ENCODE results near the gene ANTXR1. TPM values are rescaled to one million over a fixed set of nuclear protein-coding genes. Genes with fewer than 3 reads are reported as not detected.

ANTXR1 gene
- total RNA-seq, 4 donors from 2014 or later: 52.8 to 116 (median 98.9) TPM

DNA sequence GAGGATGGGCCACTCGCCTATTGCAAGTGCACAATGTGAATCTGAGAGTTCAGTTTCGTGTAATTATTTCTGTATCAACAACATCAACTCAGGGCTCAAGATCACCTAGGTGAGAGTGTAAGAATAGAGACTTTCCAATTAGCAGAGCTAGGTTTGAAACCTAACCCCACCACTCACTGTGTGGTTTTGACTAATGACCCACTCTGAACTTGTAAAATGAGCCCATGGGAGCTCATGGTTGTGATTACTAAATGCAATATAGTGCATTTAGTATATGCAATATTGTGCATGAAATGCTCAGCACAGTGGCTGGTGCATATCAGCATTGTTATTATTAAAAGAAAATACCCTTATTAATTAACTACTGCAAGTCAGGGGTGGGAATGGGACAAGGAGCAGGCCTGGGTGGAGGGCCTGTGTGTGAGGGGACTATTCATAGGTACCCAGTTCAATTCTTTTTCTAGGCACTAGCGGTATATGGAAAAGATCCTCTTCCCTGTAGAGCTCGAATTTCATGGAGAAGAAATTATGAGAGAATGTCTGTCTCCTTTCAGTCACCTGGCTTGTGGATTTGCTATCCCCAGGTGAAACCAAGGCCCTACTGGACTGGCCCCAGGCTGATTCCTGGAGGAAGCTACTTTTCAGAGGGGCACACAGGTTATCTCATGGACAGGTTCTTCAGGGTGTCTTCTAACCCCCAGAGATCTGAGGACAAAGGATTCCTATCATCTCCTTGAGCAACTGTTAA, 204.5 kb downstream of the ANTXR1 start:
- H3K27ac ChIP-seq: no peak overlapping the region
- WGBS, 2 donors (ENCODE audit: low coverage in 1 of 2): 74 to 100% methylated on average over 2 to 4 of the region's 4 CpGs
- no peak for ATAC-seq

DNA sequence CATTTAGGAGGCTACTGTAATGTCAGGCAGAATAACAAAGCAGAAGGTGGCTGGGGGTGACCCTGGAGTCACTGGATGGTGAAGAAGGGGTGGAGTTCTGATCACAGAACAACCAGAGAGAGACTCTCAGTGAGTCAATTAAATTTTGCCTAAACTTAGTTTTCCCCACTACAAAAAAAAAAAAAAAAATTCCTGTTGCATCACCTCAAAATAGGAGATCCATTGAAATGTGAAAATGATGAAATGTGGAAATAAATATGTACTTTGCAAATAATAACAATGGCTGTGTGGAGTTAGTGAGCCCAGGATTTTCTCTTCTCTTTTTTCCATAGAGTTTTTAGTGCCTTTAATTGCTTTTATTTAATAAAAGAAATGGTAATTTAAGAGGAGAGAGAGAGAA, 208.5 kb downstream of the ANTXR1 start:
- no peaks in the 10 kb centered on the region for H3K27me3 ChIP-seq
- H3K9me3 ChIP-seq: no peaks in the 10 kb centered on the region
- peaks cover 0 to 47% (median 15%) of the 10 kb centered on the region in 3 donors for H3K4me1 ChIP-seq
- no peak overlapping the region for H3K4me3 ChIP-seq
- H3K36me3 ChIP-seq: peaks cover 0 to 4% of the 10 kb centered on the region in 2 donors
- peak; percentile 29 for ATAC-seq
- TF ChIP-seq POLR2A (IDR thresholded peaks at IDR 0.05) (no peak), POLR2AphosphoS5 (IDR thresholded peaks at IDR 0.05) (no peak), EP300 (IDR thresholded peaks at IDR 0.05) (no peak)
- TF ChIP-seq, protein P1, sequence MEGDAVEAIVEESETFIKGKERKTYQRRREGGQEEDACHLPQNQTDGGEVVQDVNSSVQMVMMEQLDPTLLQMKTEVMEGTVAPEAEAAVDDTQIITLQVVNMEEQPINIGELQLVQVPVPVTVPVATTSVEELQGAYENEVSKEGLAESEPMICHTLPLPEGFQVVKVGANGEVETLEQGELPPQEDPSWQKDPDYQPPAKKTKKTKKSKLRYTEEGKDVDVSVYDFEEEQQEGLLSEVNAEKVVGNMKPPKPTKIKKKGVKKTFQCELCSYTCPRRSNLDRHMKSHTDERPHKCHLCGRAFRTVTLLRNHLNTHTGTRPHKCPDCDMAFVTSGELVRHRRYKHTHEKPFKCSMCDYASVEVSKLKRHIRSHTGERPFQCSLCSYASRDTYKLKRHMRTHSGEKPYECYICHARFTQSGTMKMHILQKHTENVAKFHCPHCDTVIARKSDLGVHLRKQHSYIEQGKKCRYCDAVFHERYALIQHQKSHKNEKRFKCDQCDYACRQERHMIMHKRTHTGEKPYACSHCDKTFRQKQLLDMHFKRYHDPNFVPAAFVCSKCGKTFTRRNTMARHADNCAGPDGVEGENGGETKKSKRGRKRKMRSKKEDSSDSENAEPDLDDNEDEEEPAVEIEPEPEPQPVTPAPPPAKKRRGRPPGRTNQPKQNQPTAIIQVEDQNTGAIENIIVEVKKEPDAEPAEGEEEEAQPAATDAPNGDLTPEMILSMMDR (IDR thresholded peaks at IDR 0.05): no peak
- peak overlapping the region in 3 of 4 donors; percentile 4 to 50 (median 50) for H3K27ac ChIP-seq

More for the DNA sequence above, 204.5 kb downstream of the ANTXR1 start:
- Histone ChIP-seq H3K9me3 (no peaks in the 10 kb centered on the region), H3K4me1 (peaks cover 0 to 65% (median 24%) of the 10 kb centered on the region in 3 donors), H3K36me3 (peaks cover 0 to 3% of the 10 kb centered on the region in 2 donors), H3K27me3 (no peaks in the 10 kb centered on the region), H3K4me3 (no peak overlapping the region)
- TF ChIP-seq POLR2AphosphoS5 (IDR thresholded peaks at IDR 0.05): no peak
- TF ChIP-seq, protein P1 (IDR thresholded peaks at IDR 0.05): no peak
- no peak for TF ChIP-seq EP300 (IDR thresholded peaks at IDR 0.05)
- TF ChIP-seq POLR2A (IDR thresholded peaks at IDR 0.05): no peak

DNA sequence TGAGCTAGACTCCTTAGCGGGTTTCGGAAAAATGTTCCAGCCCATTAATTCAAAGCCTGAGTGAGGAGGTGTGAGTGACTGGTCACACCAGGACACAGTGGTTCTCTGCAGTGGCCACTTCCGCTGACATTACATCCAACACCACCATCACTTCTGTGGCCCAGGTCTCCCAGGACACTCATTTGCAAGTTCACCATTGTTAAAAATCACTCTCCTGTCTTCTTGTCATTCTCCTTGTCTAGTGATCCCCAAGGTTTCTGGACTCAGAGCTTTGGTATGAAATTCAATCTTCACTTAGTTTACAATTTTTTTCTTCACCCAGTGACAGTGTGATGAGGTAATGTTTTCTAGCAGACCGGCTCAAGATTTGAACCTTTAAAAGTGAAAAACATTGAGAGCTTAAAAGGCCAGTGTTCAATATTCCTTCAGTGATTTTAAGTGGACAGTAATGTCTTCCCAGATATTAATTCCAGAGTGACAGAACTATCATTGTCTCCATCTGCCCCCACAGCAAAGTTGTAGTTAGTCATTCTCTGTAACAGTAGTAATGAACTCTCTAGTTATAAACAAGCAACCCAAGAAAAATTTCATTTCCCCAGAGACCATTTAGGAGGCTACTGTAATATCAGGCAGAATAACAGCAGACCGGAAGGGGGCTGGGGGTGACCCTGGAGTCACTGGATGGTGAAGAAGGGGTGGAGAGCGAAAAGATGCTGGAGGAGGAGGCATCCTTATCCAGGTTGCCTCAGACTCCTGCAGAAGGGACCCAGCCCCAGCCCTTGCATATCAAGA, 209.2 kb downstream of the ANTXR1 start:
- Histone ChIP-seq H3K9me3 (no peaks in the 10 kb centered on the region), H3K4me1 (peaks cover 0 to 41% (median 15%) of the 10 kb centered on the region in 3 donors), H3K36me3 (peaks cover 0 to 4% of the 10 kb centered on the region in 2 donors), H3K4me3 (no peak overlapping the region), H3K27ac (peak overlapping the region in 3 of 4 donors; percentile 4 to 50 (median 50)), H3K27me3 (no peaks in the 10 kb centered on the region)
- ATAC-seq: no peak
- no peak for TF ChIP-seq POLR2A (IDR thresholded peaks at IDR 0.05)
- TF ChIP-seq, protein P1 (IDR thresholded peaks at IDR 0.05): no peak
- TF ChIP-seq POLR2AphosphoS5 (IDR thresholded peaks at IDR 0.05): no peak
- no peak for TF ChIP-seq EP300 (IDR thresholded peaks at IDR 0.05)
- 62 to 67% methylated on average over 5 to 6 of the region's 6 CpGs for WGBS, 2 donors (ENCODE audit: low coverage in 1 of 2)

DNA sequence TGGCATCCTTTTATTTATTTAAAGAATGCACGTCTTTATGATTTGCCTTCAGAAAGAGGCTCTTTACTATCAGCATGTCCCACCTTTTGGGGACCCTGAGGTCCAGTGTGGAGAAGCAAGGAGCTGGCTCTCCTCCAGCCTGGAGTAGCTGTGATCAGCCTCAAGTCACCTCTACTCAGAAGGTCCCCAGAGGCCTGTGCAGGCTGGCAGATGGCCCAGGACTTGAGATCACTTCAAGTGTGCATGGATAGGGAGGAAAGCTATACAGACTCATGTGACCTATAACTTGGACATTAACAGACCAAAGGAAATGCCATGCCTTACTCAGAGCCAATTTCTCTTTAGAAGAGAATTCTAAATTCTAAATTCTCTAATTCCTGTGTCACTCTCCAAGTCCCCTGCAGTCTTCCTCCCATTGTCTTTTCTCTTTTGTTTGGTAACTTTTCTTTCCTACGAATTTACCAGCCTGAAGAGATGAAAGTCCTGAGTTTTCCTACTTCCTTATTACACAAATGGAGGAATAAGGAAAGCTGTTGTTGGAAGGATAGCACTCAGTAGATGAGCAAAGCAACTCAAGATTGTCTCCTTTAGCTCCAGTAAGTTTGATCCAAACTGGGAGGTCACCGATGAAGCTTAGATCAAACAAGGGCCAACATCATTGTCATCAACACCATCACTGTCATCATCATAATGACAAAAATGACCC, 210.1 kb downstream of the ANTXR1 start:
- peaks cover 0 to 4% of the 10 kb centered on the region in 2 donors for H3K36me3 ChIP-seq
- H3K27ac ChIP-seq: peak overlapping the region in 2 of 4 donors; percentile 4 to 21
- H3K27me3 ChIP-seq: no peaks in the 10 kb centered on the region
- no peak for TF ChIP-seq EP300 (IDR thresholded peaks at IDR 0.05)
- no peak for TF ChIP-seq POLR2A (IDR thresholded peaks at IDR 0.05)
- TF ChIP-seq POLR2AphosphoS5 (IDR thresholded peaks at IDR 0.05): no peak
- TF ChIP-seq, protein P1 (IDR thresholded peaks at IDR 0.05): no peak
- peaks cover 0 to 33% (median 15%) of the 10 kb centered on the region in 3 donors for H3K4me1 ChIP-seq
- no peak for ATAC-seq
- H3K4me3 ChIP-seq: no peak overlapping the region
- WGBS, 2 donors (ENCODE audit: low coverage in 1 of 2): 58 to 88% methylated on average over 2 to 3 of the region's 3 CpGs
- H3K9me3 ChIP-seq: no peaks in the 10 kb centered on the region

All from gastroesophageal sphincter (tissue), 4 donors.